ENCODE results near the gene SCAF8.

The SCAF8 gene

GRCh38 chr6:154689493-154690255 lies 43.5 kb upstream of the SCAF8 start:
- H3K27me3 ChIP-seq (replicated peaks; ENCODE audit: insufficient read depth, low read length), result peaks cover 4% of the 10 kb centered on the region; the same call in 1 of the 2 replicates
- H3K4me1 ChIP-seq (ENCODE audit: low read length), result no peaks in the 10 kb centered on the region
- H2AFZ ChIP-seq (ENCODE audit: low read length), result no peak overlapping the region
- TF ChIP-seq EZH2 (optimal IDR thresholded peaks at IDR 0.05; ENCODE audit: low read depth, low read length) (no peak), EZH2phosphoT487 (IDR thresholded peaks at IDR 0.05; ENCODE audit: low read length) (no peak), CTCF (IDR thresholded peaks at IDR 0.05; ENCODE audit: low read length) (no peak)
- no peaks in the 10 kb centered on the region for H3F3A ChIP-seq (ENCODE audit: insufficient read depth, low read length)
- H4K20me1 ChIP-seq (ENCODE audit: insufficient read depth, low read length), result no peaks in the 10 kb centered on the region
- no peaks in the 10 kb centered on the region for H3K9me2 ChIP-seq (replicated peaks; ENCODE audit: insufficient read depth, low read length)
- no peak overlapping the region for H3K4me2 ChIP-seq (ENCODE audit: low read depth, low read length)
- no peak overlapping the region for H3K4me3 ChIP-seq (ENCODE audit: low read length)
- H3K9ac ChIP-seq (ENCODE audit: low read length), result no peak overlapping the region
- DNase-seq, result no peak
- no peak overlapping the region for H3K27ac ChIP-seq (ENCODE audit: low read length)
- H3K36me3 ChIP-seq (replicated peaks; ENCODE audit: insufficient read depth, low read length), result no peaks in the 10 kb centered on the region
- H3K79me2 ChIP-seq (ENCODE audit: low read length), result no peaks in the 10 kb centered on the region
- no peaks in the 10 kb centered on the region for H3K9me3 ChIP-seq (replicated peaks; ENCODE audit: insufficient read depth, low read length)

GRCh38 chr6:154690857-154691256 lies 42.4 kb upstream of the SCAF8 start:
- no peak overlapping the region for H3K9ac ChIP-seq (ENCODE audit: low read length)

GRCh38 chr6:154696661-154697060 lies 36.6 kb upstream of the SCAF8 start:
- H3K9me2 ChIP-seq (replicated peaks; ENCODE audit: insufficient read depth, low read length), result no peaks in the 10 kb centered on the region
- no peaks in the 10 kb centered on the region for H3K9me3 ChIP-seq (replicated peaks; ENCODE audit: insufficient read depth, low read length)
- no peaks in the 10 kb centered on the region for H3K4me1 ChIP-seq (ENCODE audit: low read length)
- H3K4me3 ChIP-seq (ENCODE audit: low read length), result no peak overlapping the region
- no peaks in the 10 kb centered on the region for H4K20me1 ChIP-seq (ENCODE audit: insufficient read depth, low read length)
- H3K79me2 ChIP-seq (ENCODE audit: low read length), result no peaks in the 10 kb centered on the region
- H3K9ac ChIP-seq (ENCODE audit: low read length), result no peak overlapping the region
- DNase-seq, result no peak
- TF ChIP-seq EZH2 (optimal IDR thresholded peaks at IDR 0.05; ENCODE audit: low read depth, low read length) (no peak), EZH2phosphoT487 (IDR thresholded peaks at IDR 0.05; ENCODE audit: low read length) (no peak), CTCF (IDR thresholded peaks at IDR 0.05; ENCODE audit: low read length) (no peak)
- no peak overlapping the region for H3K4me2 ChIP-seq (ENCODE audit: low read depth, low read length)
- H3F3A ChIP-seq (ENCODE audit: insufficient read depth, low read length), result no peaks in the 10 kb centered on the region
- H2AFZ ChIP-seq (ENCODE audit: low read length), result no peak overlapping the region
- no peak overlapping the region for H3K27ac ChIP-seq (ENCODE audit: low read length)
- no peaks in the 10 kb centered on the region for H3K36me3 ChIP-seq (replicated peaks; ENCODE audit: insufficient read depth, low read length)
- H3K27me3 ChIP-seq (replicated peaks; ENCODE audit: insufficient read depth, low read length), result no peaks in the 10 kb centered on the region

More at GRCh38 chr6:154690857-154691256, 42.4 kb upstream of the SCAF8 start:
- Histone ChIP-seq H3K36me3 (replicated peaks; ENCODE audit: insufficient read depth, low read length) (no peaks in the 10 kb centered on the region), H2AFZ (ENCODE audit: low read length) (no peak overlapping the region), H3F3A (ENCODE audit: insufficient read depth, low read length) (no peaks in the 10 kb centered on the region), H4K20me1 (ENCODE audit: insufficient read depth, low read length) (no peaks in the 10 kb centered on the region), H3K4me3 (ENCODE audit: low read length) (no peak overlapping the region), H3K4me2 (ENCODE audit: low read depth, low read length) (no peak overlapping the region), H3K79me2 (ENCODE audit: low read length) (no peaks in the 10 kb centered on the region), H3K27ac (ENCODE audit: low read length) (no peak overlapping the region), H3K4me1 (ENCODE audit: low read length) (no peaks in the 10 kb centered on the region), H3K27me3 (replicated peaks; ENCODE audit: insufficient read depth, low read length) (peaks cover 4% of the 10 kb centered on the region; the same call in 1 of the 2 replicates), H3K9me2 (replicated peaks; ENCODE audit: insufficient read depth, low read length) (no peaks in the 10 kb centered on the region), H3K9me3 (replicated peaks; ENCODE audit: insufficient read depth, low read length) (no peaks in the 10 kb centered on the region)
- TF ChIP-seq EZH2 (optimal IDR thresholded peaks at IDR 0.05; ENCODE audit: low read depth, low read length) (no peak), CTCF (IDR thresholded peaks at IDR 0.05; ENCODE audit: low read length) (no peak), EZH2phosphoT487 (IDR thresholded peaks at IDR 0.05; ENCODE audit: low read length) (no peak)
- no peak for DNase-seq

Measured in MM.1S (cell line).